NCI-H187 treated with DMSO at 0.1 percent for 48 hours (cell line): ENCODE results near the gene CCP110.

Source experiments
- DNase-seq: peaks from one replicate; lab custom pipeline; 2025; lab: John Stamatoyannopoulos, UW

The CCP110 gene, protein sequence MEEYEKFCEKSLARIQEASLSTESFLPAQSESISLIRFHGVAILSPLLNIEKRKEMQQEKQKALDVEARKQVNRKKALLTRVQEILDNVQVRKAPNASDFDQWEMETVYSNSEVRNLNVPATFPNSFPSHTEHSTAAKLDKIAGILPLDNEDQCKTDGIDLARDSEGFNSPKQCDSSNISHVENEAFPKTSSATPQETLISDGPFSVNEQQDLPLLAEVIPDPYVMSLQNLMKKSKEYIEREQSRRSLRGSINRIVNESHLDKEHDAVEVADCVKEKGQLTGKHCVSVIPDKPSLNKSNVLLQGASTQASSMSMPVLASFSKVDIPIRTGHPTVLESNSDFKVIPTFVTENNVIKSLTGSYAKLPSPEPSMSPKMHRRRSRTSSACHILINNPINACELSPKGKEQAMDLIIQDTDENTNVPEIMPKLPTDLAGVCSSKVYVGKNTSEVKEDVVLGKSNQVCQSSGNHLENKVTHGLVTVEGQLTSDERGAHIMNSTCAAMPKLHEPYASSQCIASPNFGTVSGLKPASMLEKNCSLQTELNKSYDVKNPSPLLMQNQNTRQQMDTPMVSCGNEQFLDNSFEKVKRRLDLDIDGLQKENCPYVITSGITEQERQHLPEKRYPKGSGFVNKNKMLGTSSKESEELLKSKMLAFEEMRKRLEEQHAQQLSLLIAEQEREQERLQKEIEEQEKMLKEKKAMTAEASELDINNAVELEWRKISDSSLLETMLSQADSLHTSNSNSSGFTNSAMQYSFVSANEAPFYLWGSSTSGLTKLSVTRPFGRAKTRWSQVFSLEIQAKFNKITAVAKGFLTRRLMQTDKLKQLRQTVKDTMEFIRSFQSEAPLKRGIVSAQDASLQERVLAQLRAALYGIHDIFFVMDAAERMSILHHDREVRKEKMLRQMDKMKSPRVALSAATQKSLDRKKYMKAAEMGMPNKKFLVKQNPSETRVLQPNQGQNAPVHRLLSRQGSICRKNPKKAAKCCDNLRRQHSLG

GRCh38 chr16:19523559-19524355, at the start of gene CCP110:
TSS of gene CCP110 (plus strand) at chr16:19523942. CDS start at chr16:19527882, 3,940 bp downstream.
- DNase-seq: peak; percentile 81

- DNase-seq: no peak
Observed at GRCh38 chr16:19474617-19475016, 49.1 kb upstream of the CCP110 start.

- DNase-seq: no peak
Observed at GRCh38 chr16:19478505-19478904, 45.2 kb upstream of the CCP110 start.

- no peak for DNase-seq
Observed at GRCh38 chr16:19479302-19479721, 44.4 kb upstream of the CCP110 start.

DNA sequence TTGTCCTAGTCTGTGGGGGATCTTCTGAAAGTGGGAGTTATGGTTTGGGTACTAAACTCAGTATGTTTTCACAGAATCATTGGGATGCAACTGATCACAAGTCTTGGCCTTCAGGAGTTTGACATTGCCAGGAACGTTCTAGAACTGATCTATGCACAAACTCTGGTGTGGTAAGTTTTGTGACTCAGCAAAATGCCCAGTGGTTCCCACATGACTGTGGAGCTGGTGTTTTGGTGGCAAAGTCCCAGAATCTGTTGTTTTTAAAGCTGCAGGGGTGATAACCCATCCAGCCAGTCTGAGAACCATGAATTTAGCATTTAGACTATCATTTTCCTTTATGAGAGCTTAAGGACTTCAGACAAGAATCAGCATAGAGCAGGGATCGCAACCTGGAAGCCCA, 42.4 kb upstream of the CCP110 start:
- DNase-seq: no peak

DNA sequence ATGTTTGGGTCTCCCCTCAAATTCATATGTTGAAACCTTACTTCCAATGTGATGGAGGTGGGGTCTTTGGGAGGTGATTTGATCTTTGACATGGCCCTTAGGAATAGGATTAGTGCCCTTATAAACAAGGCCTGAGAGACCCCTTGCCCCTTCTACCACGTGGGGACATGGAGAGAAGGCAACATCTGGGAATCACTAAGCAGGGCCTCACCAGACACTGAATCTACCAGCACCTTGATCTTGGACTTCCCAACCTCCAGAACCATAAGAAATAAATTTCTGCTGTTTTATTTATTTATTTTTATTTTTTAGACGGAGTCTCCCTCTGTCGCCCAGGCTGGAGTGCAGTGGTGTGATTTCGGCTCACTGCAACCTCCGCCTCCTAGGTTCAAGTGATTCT, 42.0 kb upstream of the CCP110 start:
- DNase-seq: no peak

- no peak for DNase-seq
Observed at GRCh38 chr16:19482291-19482690, 41.5 kb upstream of the CCP110 start.

- no peak for DNase-seq
Observed at GRCh38 chr16:19484096-19484495, 39.6 kb upstream of the CCP110 start.

- DNase-seq: no peak
Observed at GRCh38 chr16:19485611-19486010, 38.1 kb upstream of the CCP110 start.

DNA sequence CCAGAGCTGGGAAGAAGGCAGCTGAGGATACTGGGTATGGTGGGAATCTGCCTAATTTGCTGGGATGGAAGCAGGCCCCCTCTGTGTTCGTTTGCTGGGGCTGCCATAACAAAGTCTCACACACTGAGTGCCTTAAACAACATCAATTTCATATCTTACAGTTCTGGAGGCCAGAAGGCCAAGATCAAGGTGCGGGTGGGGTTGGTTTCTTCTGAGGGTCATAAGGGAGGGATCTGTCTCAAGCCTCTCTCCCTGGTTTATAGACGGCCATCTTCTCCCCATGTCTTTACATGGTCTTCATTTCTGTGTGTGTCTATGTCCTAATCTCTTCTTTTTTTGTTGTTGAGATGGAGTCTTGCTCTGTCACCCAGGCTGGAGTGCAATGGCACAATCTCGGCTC, 37.7 kb upstream of the CCP110 start:
- DNase-seq: no peak

DNA sequence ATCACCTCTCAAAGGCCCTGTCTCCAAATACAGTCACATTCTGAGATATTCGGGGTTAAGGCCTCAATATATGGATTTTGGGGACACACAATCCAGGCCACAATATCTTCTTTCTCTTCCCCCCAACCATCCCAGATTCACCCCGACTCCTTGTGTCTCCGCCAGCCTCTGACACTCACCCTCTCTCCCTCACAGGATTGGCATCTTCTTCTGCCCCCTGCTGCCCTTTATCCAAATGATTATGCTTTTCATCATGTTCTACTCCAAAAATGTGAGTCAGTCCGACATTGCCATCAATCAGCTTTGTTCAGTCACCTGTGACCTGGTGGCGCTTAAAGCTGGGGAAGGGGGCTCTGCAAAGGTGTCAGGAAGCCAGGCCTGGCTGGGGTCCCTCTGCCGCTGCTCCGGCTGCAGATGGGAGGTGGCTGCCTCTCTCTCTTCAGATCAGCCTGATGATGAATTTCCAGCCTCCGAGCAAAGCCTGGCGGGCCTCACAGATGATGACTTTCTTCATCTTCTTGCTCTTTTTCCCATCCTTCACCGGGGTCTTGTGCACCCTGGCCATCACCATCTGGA, 36.9 kb upstream of the CCP110 start:
- DNase-seq: no peak

DNA sequence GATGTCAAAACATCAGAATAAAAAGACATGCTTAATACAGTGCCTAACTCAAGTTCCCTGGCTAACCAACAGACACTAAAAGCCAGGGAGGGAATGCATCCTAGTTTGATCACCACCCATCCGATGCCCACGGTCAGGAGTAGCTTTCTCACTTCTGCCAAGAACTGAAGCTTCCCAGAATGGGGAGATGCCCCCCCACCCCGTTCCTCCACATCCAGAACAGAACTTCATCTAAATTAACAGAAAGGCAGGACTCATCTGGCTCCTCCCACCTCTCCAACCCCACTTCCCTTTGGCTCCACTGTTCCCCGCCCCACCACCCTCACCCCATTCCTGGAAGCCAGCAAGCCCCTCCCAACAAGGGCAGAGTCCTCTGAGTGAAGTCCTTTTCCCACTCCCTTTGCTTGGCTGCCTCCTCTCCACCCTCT, 35.5 kb upstream of the CCP110 start:
- no peak for DNase-seq

DNA sequence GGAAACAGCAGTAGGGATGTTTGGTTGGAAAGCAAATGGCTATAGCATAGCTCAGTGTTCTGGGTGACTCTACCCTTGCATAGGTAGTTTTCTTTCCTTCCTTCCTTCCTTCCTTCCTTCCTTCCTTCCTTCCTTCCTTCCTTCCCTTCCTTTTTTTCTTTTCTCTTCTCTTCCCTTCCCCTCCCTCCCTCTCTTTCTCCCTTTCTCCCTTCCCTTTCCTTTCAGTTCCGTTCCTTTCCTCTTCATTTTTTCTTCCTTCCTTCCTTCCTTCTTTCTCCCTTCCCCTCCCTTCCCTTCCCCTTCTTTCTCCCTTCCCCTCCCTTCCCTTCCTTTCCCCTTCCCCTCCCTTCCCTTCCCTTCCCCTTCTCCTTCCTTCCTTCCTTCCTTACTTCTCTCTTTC, 33.1 kb upstream of the CCP110 start:
- no peak for DNase-seq

DNA sequence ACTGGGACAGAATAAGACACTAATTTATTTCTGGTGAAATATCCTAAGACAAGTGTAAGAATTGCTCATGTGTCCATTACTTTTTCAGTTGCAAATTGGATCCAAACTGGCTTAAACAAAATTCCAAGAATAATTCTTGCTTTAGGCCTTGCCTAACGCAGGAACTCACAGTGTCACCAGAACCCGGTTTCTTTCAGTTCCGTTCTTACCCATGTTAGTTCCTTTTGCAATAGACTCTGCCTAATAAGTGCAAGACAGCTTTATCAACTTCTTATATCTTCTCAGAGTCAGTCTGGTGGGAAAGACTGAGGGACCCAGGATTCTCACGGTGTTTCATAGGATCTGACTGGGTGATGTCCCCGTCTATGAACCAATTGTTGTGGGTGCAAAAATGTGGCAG, 26.6 kb upstream of the CCP110 start:
- no peak for DNase-seq

DNA sequence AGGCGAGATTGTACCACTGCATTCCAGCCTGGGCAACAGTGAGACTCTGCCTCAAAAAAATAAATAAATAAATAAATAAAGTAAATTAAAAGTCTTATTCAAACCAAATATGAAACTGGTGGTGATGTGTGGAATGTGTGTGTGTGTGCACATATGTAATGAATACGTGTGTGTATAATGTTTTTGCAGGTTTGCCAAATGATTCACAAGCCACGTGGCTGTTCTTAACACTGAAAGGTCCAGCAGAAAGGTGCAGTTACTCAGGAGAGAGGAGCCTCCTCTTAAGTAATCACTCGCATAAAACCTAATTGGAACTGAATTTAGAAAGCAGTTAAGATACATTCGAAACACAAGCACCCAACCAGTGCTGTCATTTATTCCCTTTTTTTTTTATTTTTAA, 24.7 kb upstream of the CCP110 start:
- DNase-seq: no peak

GRCh38 chr16:19499481-19499880, 24.3 kb upstream of the CCP110 start:
- DNase-seq: no peak

- DNase-seq: no peak
Observed at GRCh38 chr16:19502395-19503131, 21.2 kb upstream of the CCP110 start.

DNA sequence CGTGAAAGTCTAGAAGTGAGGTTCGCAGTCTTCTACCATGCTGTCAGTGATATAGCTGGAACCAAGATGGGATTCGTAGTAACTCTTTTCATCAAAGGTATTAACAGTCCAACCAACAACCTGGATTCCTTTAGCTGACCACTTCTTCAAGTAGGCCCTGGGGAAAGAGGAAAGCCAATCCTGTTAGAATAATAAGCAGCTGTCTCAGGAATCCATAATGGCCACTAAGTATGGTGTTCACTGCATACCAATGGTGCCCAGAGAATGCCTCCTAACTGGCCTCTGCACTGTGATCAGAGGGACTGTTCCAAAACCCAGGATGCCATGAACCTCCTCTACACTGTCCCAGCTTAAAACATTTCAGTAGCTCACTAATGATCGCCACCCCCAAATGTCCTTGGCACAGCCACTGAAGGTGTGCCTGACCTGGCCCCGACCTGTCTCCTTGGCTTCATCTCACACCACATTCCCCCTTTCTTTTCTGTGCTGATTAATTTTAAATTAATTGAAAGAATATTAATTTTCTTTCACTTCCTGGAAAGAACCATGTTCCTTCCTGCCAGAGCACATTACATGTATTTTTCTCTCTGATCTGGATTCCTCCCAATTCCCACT, 20.2 kb upstream of the CCP110 start:
- no peak for DNase-seq

DNA sequence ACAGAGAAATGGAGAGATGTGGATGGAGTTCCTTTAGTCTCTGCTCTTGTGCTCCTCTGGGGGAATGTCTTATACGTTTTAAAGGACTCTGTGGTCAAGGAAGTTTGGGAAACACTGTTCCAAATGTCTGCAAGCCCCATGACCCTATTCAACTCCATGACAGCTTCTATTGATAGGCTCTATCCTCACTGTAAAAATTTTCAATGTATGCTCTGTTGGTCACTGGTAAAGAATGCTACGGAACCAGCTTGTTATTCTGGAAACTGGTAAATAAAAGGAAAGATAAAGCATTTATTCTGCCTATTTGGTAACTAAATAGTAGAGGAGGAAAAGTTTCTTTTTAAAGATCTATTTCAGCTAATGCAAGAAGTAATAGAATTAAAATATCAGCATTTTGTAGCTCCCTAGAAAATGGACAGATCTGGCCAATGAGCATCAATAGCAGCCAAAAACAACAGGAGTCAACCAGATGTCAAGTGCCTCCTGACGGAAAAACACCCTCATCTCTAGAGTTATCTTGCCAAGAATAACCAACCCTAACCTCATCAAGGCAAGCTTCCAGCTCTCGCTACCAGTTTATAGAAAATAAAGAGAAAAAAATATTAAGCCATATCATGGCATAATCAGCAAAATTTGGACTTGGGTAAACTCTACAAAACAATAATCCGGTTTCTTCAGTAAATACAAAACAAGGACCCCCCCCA, 18.0 kb upstream of the CCP110 start:
- no peak for DNase-seq

- DNase-seq: no peak
Observed at GRCh38 chr16:19506965-19507364, 16.8 kb upstream of the CCP110 start.
